Naive thymus-derived CD4-positive, alpha-beta T cell (primary cell): ENCODE measurements around the gene ID1. TPM values are rescaled to one million over a fixed set of nuclear protein-coding genes. Genes with fewer than 3 reads are reported as not detected.

Experiments
- ATAC-seq: fragments of 150-1000 bp; cut with Tn5 transposase; 2 replicates; pipeline ENCODE4 v1.10.0; 2021; ENCODE audit warnings: mild to moderate bottlenecking, moderate library complexity
- CTCF ChIA-PET: fragments of 350-600 bp; sonication (Branson Sonifier 250); formaldehyde crosslinking; loops from one replicate; lab custom pipeline; 2021; ENCODE audit warnings: antibody characterized with exemption; lab: Charles Lee
- POLR2A ChIA-PET: fragments of 350-600 bp; sonication (Branson Sonifier 250); formaldehyde crosslinking; loops from one replicate; lab custom pipeline; 2021; ENCODE audit warnings: antibody characterized with exemption, inconsistent platforms; lab: Charles Lee
- DNase-seq, 9 donors: peaks; one replicate each; pipeline versions ENCODE4 v3.0.0 to v3.0.0-alpha.2; 2020 to 2022; ENCODE audit warnings: mixed read lengths in 1 of 9
- H3K27ac ChIP-seq: one replicate; pipeline ENCODE4 v1.7.0; 2013; ENCODE audit warnings: mild to moderate bottlenecking, low read depth, low read length, moderate library complexity
- H3K27me3 ChIP-seq, 2 donors: one replicate each; pipeline ENCODE4 v1.7.0; 2013; ENCODE audit warnings: low read length in 2 of 2, mild to moderate bottlenecking in 2 of 2, moderate library complexity in 2 of 2; ENCODE audit not compliant: control insufficient read depth in 2 of 2, insufficient read depth in 2 of 2
- H3K36me3 ChIP-seq, 3 experiments: 1 replicate in 2 of 3; 2 replicates in 1 of 3; pipeline ENCODE4 v1.7.0; 2013; ENCODE audit warnings: low read length in 3 of 3, mild to moderate bottlenecking in 3 of 3, moderate library complexity in 1 of 3; ENCODE audit not compliant: insufficient read depth in 3 of 3, control insufficient read depth in 2 of 3
- H3K4me1 ChIP-seq, 2 donors: one replicate each; pipeline ENCODE4 v1.7.0; 2013; ENCODE audit warnings: low read length in 2 of 2, mild to moderate bottlenecking in 2 of 2, moderate library complexity in 1 of 2; ENCODE audit not compliant: control insufficient read depth in 2 of 2, insufficient read depth in 2 of 2
- H3K4me3 ChIP-seq: 2 replicates; pipeline ENCODE4 v1.7.0; 2013; ENCODE audit warnings: mild to moderate bottlenecking, low read length
- H3K9me3 ChIP-seq, 3 experiments: 1 replicate in 2 of 3; 2 replicates in 1 of 3; pipeline ENCODE4 v1.7.0; 2013; ENCODE audit warnings: low read length in 3 of 3; ENCODE audit not compliant: control insufficient read depth in 2 of 3
- H3K27ac Mint-ChIP-seq, 9 donors: one replicate each; pipeline ENCODE4 v1.8.0; 2020 to 2022; ENCODE audit warnings: mixed read lengths in 9 of 9, mild to moderate bottlenecking in 8 of 9, moderate library complexity in 5 of 9, inconsistent platforms in 2 of 9
- H3K27me3 Mint-ChIP-seq, 5 donors: one replicate each; pipeline ENCODE4 v1.8.0; 2021 to 2022; ENCODE audit warnings: mixed read lengths in 5 of 5, mild to moderate bottlenecking in 1 of 5
- H3K36me3 Mint-ChIP-seq, 5 donors: one replicate each; pipeline ENCODE4 v1.8.0; 2020 to 2022; ENCODE audit warnings: mixed read lengths in 5 of 5, mild to moderate bottlenecking in 3 of 5, inconsistent platforms in 1 of 5
- H3K4me1 Mint-ChIP-seq, 7 donors: one replicate each; pipeline ENCODE4 v1.8.0; 2020 to 2022; ENCODE audit warnings: mixed read lengths in 7 of 7, mild to moderate bottlenecking in 3 of 7, inconsistent platforms in 1 of 7
- H3K4me3 Mint-ChIP-seq, 10 donors: one replicate each; pipeline ENCODE4 v1.8.0; 2020 to 2022; ENCODE audit warnings: mild to moderate bottlenecking in 10 of 10, mixed read lengths in 10 of 10, moderate library complexity in 6 of 10, inconsistent platforms in 2 of 10
- H3K9me3 Mint-ChIP-seq, 11 donors: one replicate each; pipeline ENCODE4 v1.8.0; 2020 to 2022; ENCODE audit warnings: mixed read lengths in 11 of 11, mild to moderate bottlenecking in 4 of 11, inconsistent platforms in 1 of 11, moderate library complexity in 1 of 11
- intact Hi-C, 2 donors: fragments of 100-400 bp; cut with micrococcal nuclease; formaldehyde crosslinking; loops; one replicate each; pipeline ENCODE4 v1.15.1; 2023
- polyA plus RNA-seq, 2 donors: library from polyadenylated mRNA; unstranded; fragments of 300-500 nt; fragmentation: Illumina TruSeq; gene quantifications; one replicate each; pipeline ENCODE4 v1.2.3, GENCODE V29; 2021
- total RNA-seq, 6 experiments: library from RNA in 5 of 6; stranded (reverse) in 5 of 6; gene quantifications; 1 replicate in 5 of 6; 2 replicates in 1 of 6; pipeline ENCODE4 v1.2.3 and lab custom pipeline; 2021 to 2026

The ID1 gene
- total and polyA plus RNA-seq, 7 experiments from 2014 or later: 0.41 to 16.9 (median 0.62) TPM; not detected in 2

GRCh38 chr20:31604567-31605030, 490 bp upstream of the ID1 start:
- Mint-ChIP-seq H3K4me1 (peaks cover 7 to 29% (median 17%) of the 10 kb centered on the region in 7 donors), H3K27ac (peak overlapping the region in 4 of 9 donors; percentile 67 to 88 (median 81)), H3K4me3 (peak overlapping the region; percentile 85 to 97 (median 96)), H3K9me3 (no peaks in the 10 kb centered on the region), H3K36me3 (no peaks in the 10 kb centered on the region), H3K27me3 (peaks cover 24 to 59% (median 33%) of the 10 kb centered on the region in 5 donors)
- H3K27ac ChIP-seq: peak overlapping the region; percentile 42
- no peaks in the 10 kb centered on the region for H3K9me3 ChIP-seq
- no peak for ATAC-seq
- no peaks in the 10 kb centered on the region for H3K36me3 ChIP-seq
- H3K4me3 ChIP-seq: peak overlapping the region; percentile 97
- peaks cover 0 to 11% of the 10 kb centered on the region in 2 donors for H3K27me3 ChIP-seq
- H3K4me1 ChIP-seq: peaks cover 5 to 27% of the 10 kb centered on the region in 2 donors
- POLR2A ChIA-PET: interaction anchor here (0.9 to 2.7 kb wide), 4 partner anchors 31 to 45 kb away, joined by 4 to 23 read pairs (median 6); no protein-coding TSS in a partner anchor
- peak in 1 of 9 donors; percentile 8 for DNase-seq
- intact Hi-C loops: loop anchor here (1.0 to 2.0 kb wide), 4 partner anchors 9 to 119 kb away; partner anchors contain the start of gene HM13 (in 2 of the 2)
- CTCF ChIA-PET: interaction anchor here (0.6 to 13.1 kb wide), 4 partner anchors 8 to 77 kb away, joined by 3 to 568 read pairs (median 3); no protein-coding TSS in a partner anchor

- Histone ChIP-seq H3K4me1 (peaks cover 5 to 27% of the 10 kb centered on the region in 2 donors), H3K27me3 (peaks cover 0 to 11% of the 10 kb centered on the region in 2 donors), H3K4me3 (peak overlapping the region; percentile 97), H3K9me3 (no peaks in the 10 kb centered on the region), H3K36me3 (no peaks in the 10 kb centered on the region), H3K27ac (peak overlapping the region; percentile 42)
- intact Hi-C loops: loop anchor here (1.0 to 2.0 kb wide), 4 partner anchors 7 to 117 kb away; partner anchors contain the start of gene HM13 (in 2 of the 2)
- H3K36me3 Mint-ChIP-seq: no peaks in the 10 kb centered on the region
- CTCF ChIA-PET: interaction anchor here (13.1 kb wide), 1 partner anchor 43 kb away, joined by 568 read pairs; no protein-coding TSS in a partner anchor
- no peak for ATAC-seq
- H3K9me3 Mint-ChIP-seq: no peaks in the 10 kb centered on the region
- DNase-seq: peak in 5 of 9 donors; percentile 7 to 37 (median 18)
- H3K4me3 Mint-ChIP-seq: peak overlapping the region; percentile 85 to 97 (median 96)
- POLR2A ChIA-PET: interaction anchor here (1.7 to 2.7 kb wide), 2 partner anchors 32 to 46 kb away, joined by 6 to 23 read pairs; no protein-coding TSS in a partner anchor
- peaks cover 7 to 29% (median 17%) of the 10 kb centered on the region in 7 donors for H3K4me1 Mint-ChIP-seq
- H3K27ac Mint-ChIP-seq: peak overlapping the region in 3 of 9 donors; percentile 17 to 73 (median 32)
- peaks cover 24 to 62% (median 33%) of the 10 kb centered on the region in 5 donors for H3K27me3 Mint-ChIP-seq
These were observed 1.1 kb downstream of the ID1 start for GRCh38 chr20:31605902-31606803.

GRCh38 chr20:31606804-31607639, 1.9 kb downstream of the ID1 start:
- intact Hi-C loops: no loop called here
- Histone ChIP-seq H3K36me3 (no peaks in the 10 kb centered on the region), H3K27me3 (peaks cover 0 to 11% of the 10 kb centered on the region in 2 donors), H3K27ac (no peak overlapping the region), H3K4me1 (peaks cover 5 to 27% of the 10 kb centered on the region in 2 donors), H3K9me3 (no peaks in the 10 kb centered on the region), H3K4me3 (no peak overlapping the region)
- Mint-ChIP-seq H3K4me3 (peak overlapping the region in 7 of 10 donors; percentile 85 to 97 (median 96)), H3K27ac (no peak overlapping the region), H3K27me3 (peaks cover 24 to 69% (median 35%) of the 10 kb centered on the region in 5 donors), H3K9me3 (no peaks in the 10 kb centered on the region), H3K4me1 (peaks cover 7 to 29% (median 17%) of the 10 kb centered on the region in 7 donors), H3K36me3 (no peaks in the 10 kb centered on the region)
- DNase-seq: no peak
- POLR2A ChIA-PET: interaction anchor here (0.6 kb wide), 1 partner anchor 341 kb away, joined by 3 read pairs; no protein-coding TSS in a partner anchor
- ATAC-seq: no peak
- CTCF ChIA-PET: interaction anchor here (13.1 kb wide), 1 partner anchor 44 kb away, joined by 568 read pairs; no protein-coding TSS in a partner anchor

GRCh38 chr20:31607640-31608250, 2.7 kb downstream of the ID1 start:
- Histone ChIP-seq H3K27ac (no peak overlapping the region), H3K36me3 (no peaks in the 10 kb centered on the region), H3K4me1 (peaks cover 5 to 29% of the 10 kb centered on the region in 2 donors), H3K4me3 (no peak overlapping the region), H3K27me3 (peaks cover 0 to 11% of the 10 kb centered on the region in 2 donors), H3K9me3 (no peaks in the 10 kb centered on the region)
- Mint-ChIP-seq H3K27ac (no peak overlapping the region), H3K9me3 (no peaks in the 10 kb centered on the region), H3K36me3 (no peaks in the 10 kb centered on the region), H3K4me3 (peak overlapping the region in 1 of 10 donors; percentile 68), H3K27me3 (peaks cover 18 to 65% (median 30%) of the 10 kb centered on the region in 5 donors), H3K4me1 (peaks cover 7 to 27% (median 17%) of the 10 kb centered on the region in 7 donors)
- DNase-seq: no peak
- intact Hi-C loops: no loop called here
- ChIA-PET POLR2A (interaction anchor here (1.2 to 1.7 kb wide), 2 partner anchors 9 to 34 kb away, joined by 3 read pairs; no protein-coding TSS in a partner anchor), CTCF (interaction anchor here (13.1 kb wide), 1 partner anchor 45 kb away, joined by 568 read pairs; no protein-coding TSS in a partner anchor)
- ATAC-seq: no peak

- DNase-seq (no peak), ATAC-seq (no peak)
- H3K4me1 ChIP-seq: peaks cover 5 to 23% of the 10 kb centered on the region in 2 donors
- H3K27ac ChIP-seq: no peak overlapping the region
- no peak overlapping the region for H3K4me3 ChIP-seq
- H3K27ac Mint-ChIP-seq: no peak overlapping the region
- no peak overlapping the region for H3K4me3 Mint-ChIP-seq
- no peaks in the 10 kb centered on the region for H3K9me3 ChIP-seq
- intact Hi-C loops: no loop called here
- POLR2A ChIA-PET: interaction anchor here (1.2 to 1.7 kb wide), 2 partner anchors 10 to 35 kb away, joined by 3 read pairs; no protein-coding TSS in a partner anchor
- H3K36me3 Mint-ChIP-seq: no peaks in the 10 kb centered on the region
- peaks cover 0 to 11% of the 10 kb centered on the region in 2 donors for H3K27me3 ChIP-seq
- no peaks in the 10 kb centered on the region for H3K36me3 ChIP-seq
- CTCF ChIA-PET: interaction anchor here (13.1 kb wide), 1 partner anchor 45 kb away, joined by 568 read pairs; no protein-coding TSS in a partner anchor
- H3K27me3 Mint-ChIP-seq: peaks cover 16 to 65% (median 27%) of the 10 kb centered on the region in 5 donors
- peaks cover 7 to 27% (median 17%) of the 10 kb centered on the region in 7 donors for H3K4me1 Mint-ChIP-seq
- H3K9me3 Mint-ChIP-seq: no peaks in the 10 kb centered on the region
These were observed 3.3 kb downstream of the ID1 start for GRCh38 chr20:31608251-31608945.
